ENCODE measurements around the gene RBM41. TPM values are rescaled to one million over a fixed set of nuclear protein-coding genes. Genes with fewer than 3 reads are reported as not detected.
"Not testable (repeated sequence)": the region's sequence is repeated elsewhere in the genome, so short reads cannot be mapped to it uniquely, and the experiment has no call there.

Gene RBM41
- total and polyA plus RNA-seq, 2 donors (not counting 3 experiments of a cell fraction or from before 2014, with no cell fraction given): 1.5 to 16.0 TPM

DNA sequence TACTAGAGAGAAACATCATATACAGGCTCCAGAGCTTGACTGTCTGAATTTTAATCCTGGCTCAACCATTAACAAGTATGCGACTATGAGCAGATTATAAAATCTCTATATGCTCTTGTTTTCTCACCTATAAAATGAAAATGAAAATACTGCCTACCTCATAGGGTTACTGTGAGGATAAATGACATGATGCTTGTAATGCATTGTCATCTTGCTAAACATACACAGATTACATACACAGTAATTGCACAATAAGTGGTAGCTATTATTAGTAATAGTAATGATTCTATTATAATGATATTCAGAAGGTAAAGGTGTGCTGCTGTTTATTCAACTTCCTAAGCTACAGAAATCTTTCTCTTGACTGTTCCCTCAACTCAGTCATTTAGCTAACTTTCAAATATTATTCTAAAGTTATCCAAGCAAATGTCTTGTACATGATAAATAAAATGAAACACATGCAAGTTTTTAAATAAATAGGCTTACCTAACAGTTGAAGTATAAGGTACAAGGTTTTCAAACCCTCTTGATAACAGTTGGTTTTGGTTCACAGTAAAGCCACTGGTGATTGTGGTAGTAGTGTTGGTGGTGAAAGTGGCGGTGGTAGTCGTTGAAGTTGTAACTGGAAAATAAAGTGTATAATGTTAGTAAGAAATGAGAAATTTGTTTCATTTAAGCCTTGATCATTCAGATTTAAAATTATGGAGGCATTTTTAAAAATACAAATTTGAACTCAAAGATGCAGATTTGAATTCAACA lies 48.7 kb upstream of the RBM41 start:
- no peaks in the 10 kb centered on the region for H3K36me3 ChIP-seq (ENCODE audit: control insufficient read depth in 2 of 2, extremely low read depth in 1 of 2, insufficient read depth in 2 of 2, low read length in 2 of 2)
- FAIRE-seq: no peak

DNA sequence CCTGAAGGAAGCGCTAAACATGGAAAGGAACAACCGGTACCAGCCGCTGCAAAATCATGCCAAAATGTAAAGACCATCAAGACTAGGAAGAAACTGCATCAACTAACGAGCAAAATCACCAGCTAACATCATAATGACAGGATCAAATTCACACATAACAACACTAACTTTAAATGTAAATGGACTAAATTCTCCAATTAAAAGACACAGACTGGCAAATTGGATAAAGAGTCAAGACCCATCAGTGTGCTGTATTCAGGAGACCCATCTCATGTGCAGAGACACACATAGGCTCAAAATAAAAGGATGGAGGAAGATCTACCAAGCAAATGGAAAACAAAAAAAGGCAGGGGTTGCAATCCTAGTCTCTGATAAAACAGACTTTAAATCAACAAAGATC lies 39.0 kb upstream of the RBM41 start:
- CTCF ChIA-PET; H3K4me1 ChIP-seq (ENCODE audit: control insufficient read depth, extremely low read depth, insufficient read depth, low read length); POLR2A ChIA-PET; dilution Hi-C loops (cut with MboI; ENCODE audit: extremely low pct_ligation_motif_present, low sequenced_read_pairs); BruUV-seq (replicated peaks); H3K9ac ChIP-seq (replicated peaks; ENCODE audit: extremely low read depth, insufficient read depth, low read length); H3K9me1 ChIP-seq (replicated peaks; ENCODE audit: control insufficient read depth, extremely low read depth, insufficient read depth, low read length); H3K4me3 ChIP-seq (replicated peaks in 1 of 3; ENCODE audit: insufficient read depth in 1 of 3, low read depth in 1 of 3, low read length in 3 of 3); DNase-seq (ENCODE audit: low read depth, low spot score); H3K27ac ChIP-seq (ENCODE audit: insufficient read depth, low read depth, low read length); H4K20me1 ChIP-seq (replicated peaks; ENCODE audit: control insufficient read depth, extremely low read depth, insufficient read depth, low read length); FAIRE-seq; H3K36me3 ChIP-seq (ENCODE audit: control insufficient read depth in 2 of 2, extremely low read depth in 1 of 2, insufficient read depth in 2 of 2, low read length in 2 of 2); H2AFZ ChIP-seq (ENCODE audit: low read depth, low read length); H3K9me3 ChIP-seq (replicated peaks; ENCODE audit: control insufficient read depth, insufficient read depth, low read length); H3K4me2 ChIP-seq (ENCODE audit: insufficient read depth, low read length); H3K79me2 ChIP-seq (ENCODE audit: control insufficient read depth, insufficient read depth, low read length); H3K27me3 ChIP-seq (ENCODE audit: control insufficient read depth in 2 of 2, insufficient read depth in 2 of 2, low read length in 2 of 2); intact Hi-C loops (cut with micrococcal nuclease): not testable (repeated sequence)

More for the DNA sequence above, 48.7 kb upstream of the RBM41 start:
- no peak overlapping the region for H3K4me2 ChIP-seq (ENCODE audit: insufficient read depth, low read length)
- no peaks in the 10 kb centered on the region for H4K20me1 ChIP-seq (replicated peaks; ENCODE audit: control insufficient read depth, extremely low read depth, insufficient read depth, low read length)
- POLR2A ChIA-PET: no interaction called here
- no peak overlapping the region for H3K4me3 ChIP-seq (replicated peaks in 1 of 3; ENCODE audit: insufficient read depth in 1 of 3, low read depth in 1 of 3, low read length in 3 of 3)
- dilution Hi-C loops (cut with MboI; ENCODE audit: extremely low pct_ligation_motif_present, low sequenced_read_pairs): no loop called here
- DNase-seq (ENCODE audit: low read depth, low spot score): no peak
- no peaks in the 10 kb centered on the region for H3K9me1 ChIP-seq (replicated peaks; ENCODE audit: control insufficient read depth, extremely low read depth, insufficient read depth, low read length)
- intact Hi-C loops (cut with micrococcal nuclease): no loop called here
- H3K27me3 ChIP-seq (ENCODE audit: control insufficient read depth in 2 of 2, insufficient read depth in 2 of 2, low read length in 2 of 2): no peaks in the 10 kb centered on the region
- no peak overlapping the region for H3K27ac ChIP-seq (ENCODE audit: insufficient read depth, low read depth, low read length)
- no peaks in the 10 kb centered on the region for H3K4me1 ChIP-seq (ENCODE audit: control insufficient read depth, extremely low read depth, insufficient read depth, low read length)
- H3K9me3 ChIP-seq (replicated peaks; ENCODE audit: control insufficient read depth, insufficient read depth, low read length): no peaks in the 10 kb centered on the region
- CTCF ChIA-PET: no interaction called here
- TF ChIP-seq GATA2 (IDR thresholded peaks at IDR 0.05; ENCODE audit: insufficient read depth, insufficient read length, low read depth, low read length) (no peak), JUN (IDR thresholded peaks at IDR 0.05; ENCODE audit: borderline replicate concordance, insufficient read depth, insufficient read length, low read depth) (no peak), MYC (IDR thresholded peaks at IDR 0.05; ENCODE audit: low read depth, low read length) (no peak)
- H3K9ac ChIP-seq (replicated peaks; ENCODE audit: extremely low read depth, insufficient read depth, low read length): no peak overlapping the region
- no peak overlapping the region for H2AFZ ChIP-seq (ENCODE audit: low read depth, low read length)
- H3K79me2 ChIP-seq (ENCODE audit: control insufficient read depth, insufficient read depth, low read length): no peaks in the 10 kb centered on the region
- BruUV-seq (replicated peaks): no TSS peak

GRCh38 chrX:107155621-107156430 lies 37.2 kb upstream of the RBM41 start:
- H3K4me3 ChIP-seq (replicated peaks in 1 of 3; ENCODE audit: insufficient read depth in 1 of 3, low read depth in 1 of 3, low read length in 3 of 3); intact Hi-C loops (cut with micrococcal nuclease); H3K4me2 ChIP-seq (ENCODE audit: insufficient read depth, low read length); H3K27ac ChIP-seq (ENCODE audit: insufficient read depth, low read depth, low read length); H2AFZ ChIP-seq (ENCODE audit: low read depth, low read length); DNase-seq (ENCODE audit: low read depth, low spot score); H3K36me3 ChIP-seq (ENCODE audit: control insufficient read depth in 2 of 2, extremely low read depth in 1 of 2, insufficient read depth in 2 of 2, low read length in 2 of 2); H3K79me2 ChIP-seq (ENCODE audit: control insufficient read depth, insufficient read depth, low read length); H3K9me1 ChIP-seq (replicated peaks; ENCODE audit: control insufficient read depth, extremely low read depth, insufficient read depth, low read length); H3K27me3 ChIP-seq (ENCODE audit: control insufficient read depth in 2 of 2, insufficient read depth in 2 of 2, low read length in 2 of 2); H4K20me1 ChIP-seq (replicated peaks; ENCODE audit: control insufficient read depth, extremely low read depth, insufficient read depth, low read length); H3K9ac ChIP-seq (replicated peaks; ENCODE audit: extremely low read depth, insufficient read depth, low read length); CTCF ChIA-PET; BruUV-seq (replicated peaks); FAIRE-seq; POLR2A ChIA-PET; H3K4me1 ChIP-seq (ENCODE audit: control insufficient read depth, extremely low read depth, insufficient read depth, low read length); dilution Hi-C loops (cut with MboI; ENCODE audit: extremely low pct_ligation_motif_present, low sequenced_read_pairs); H3K9me3 ChIP-seq (replicated peaks; ENCODE audit: control insufficient read depth, insufficient read depth, low read length): not testable (repeated sequence)
